ENCODE measurements around the gene KLHL6. TPM values are rescaled to one million over a fixed set of nuclear protein-coding genes. Genes with fewer than 3 reads are reported as not detected.

Gene KLHL6
- total RNA-seq, 1 experiment from 2014 or later: 0.11 TPM

- CTCF ChIA-PET: interaction anchor here (1.2 kb wide), 1 partner anchor 77 kb away, joined by 3 read pairs; no protein-coding TSS in a partner anchor
Measured at GRCh38 chr3:183517607-183518006, 37.9 kb downstream of the KLHL6 start.

More at GRCh38 chr3:183517607-183518006, 37.9 kb downstream of the KLHL6 start:
- Mint-ChIP-seq H3K36me3 (no peaks in the 10 kb centered on the region), H3K27me3 (ENCODE audit: low read depth) (peaks cover 19% of the 10 kb centered on the region), H3K4me3 (no peak overlapping the region), H3K27ac (no peak overlapping the region), H3K4me1 (peaks cover 15% of the 10 kb centered on the region), H3K9me3 (no peaks in the 10 kb centered on the region)
- DNase-seq (ENCODE audit: low spot score) (no peak), ATAC-seq (no peak)
- POLR2A ChIA-PET: no interaction called here
- TF ChIP-seq ZNF396 (CRISPR knock-in tag; IDR thresholded peaks at IDR 0.05; ENCODE audit: borderline replicate concordance) (no peak), ZNF263 (CRISPR knock-in tag; IDR thresholded peaks at IDR 0.05; ENCODE audit: low read depth) (no peak), NR3C1 (CRISPR knock-in tag; conservative IDR thresholded peaks at IDR 0.05; ENCODE audit: low read depth) (no peak), SOX15 (CRISPR knock-in tag; IDR thresholded peaks at IDR 0.05) (no peak), TCF7 (CRISPR knock-in tag; IDR thresholded peaks at IDR 0.05; ENCODE audit: low read depth) (no peak), ZNF138 (CRISPR knock-in tag; conservative IDR thresholded peaks at IDR 0.05) (no peak), FOXJ3 (CRISPR knock-in tag; IDR thresholded peaks at IDR 0.05; ENCODE audit: borderline replicate concordance) (no peak), KAT7 (CRISPR knock-in tag; IDR thresholded peaks at IDR 0.05; ENCODE audit: borderline replicate concordance) (no peak), ZSCAN18 (CRISPR knock-in tag; IDR thresholded peaks at IDR 0.05) (no peak), ZBTB43 (CRISPR knock-in tag; IDR thresholded peaks at IDR 0.05) (no peak), NFYB (CRISPR knock-in tag; conservative IDR thresholded peaks at IDR 0.05; ENCODE audit: low read depth) (no peak), CDX4 (CRISPR knock-in tag; IDR thresholded peaks at IDR 0.05; ENCODE audit: borderline replicate concordance) (no peak), FOXP4 (CRISPR knock-in tag; IDR thresholded peaks at IDR 0.05) (no peak), HMGXB4 (CRISPR knock-in tag; IDR thresholded peaks at IDR 0.05) (no peak)
